ENCODE results near the gene CREB5.

CREB5 gene

GRCh38 chr7:28411876-28412662, at the start of gene CREB5:
Gene CREB5 (plus strand): TSS chr7:28412518. CDS start chr7:28412915, 397 bp downstream.
- Histone ChIP-seq H3K9me3 (no peaks in the 10 kb centered on the region), H3K4me3 (no peak within 1 kb of the TSS), H3K36me3 (replicated peaks) (no peaks in the 10 kb centered on the region), H3K27me3 (ENCODE audit: low read depth) (peaks cover 87% of the 10 kb centered on the region), H3K4me1 (no peaks in the 10 kb centered on the region; the same call in none of the 2 replicates)
- peak in 1 of 2 experiments; percentile 14 for DNase-seq (ENCODE audit: low spot score in 2 of 2)
- in situ Hi-C loops (cut with MboI; ENCODE audit: low sequenced_read_pairs), result no loop called here

GRCh38 chr7:28362812-28363211, 49.5 kb upstream of the CREB5 start:
- in situ Hi-C loops (cut with MboI; ENCODE audit: low sequenced_read_pairs), result no loop called here
- H3K4me3 ChIP-seq, result no peak overlapping the region
- DNase-seq (ENCODE audit: low spot score in 2 of 2), result no peak

GRCh38 chr7:28364082-28364481, 48.2 kb upstream of the CREB5 start:
- DNase-seq (ENCODE audit: low spot score in 2 of 2), result no peak
- H3K27me3 ChIP-seq (ENCODE audit: low read depth), result 0 out of 2 replicates have a peak, but pooled peaks cover 2% of the 10 kb centered on the region
- no peaks in the 10 kb centered on the region for H3K4me1 ChIP-seq
- H3K36me3 ChIP-seq (replicated peaks), result no peaks in the 10 kb centered on the region
- H3K9me3 ChIP-seq, result peaks cover 4% of the 10 kb centered on the region
- in situ Hi-C loops (cut with MboI; ENCODE audit: low sequenced_read_pairs), result no loop called here
- H3K4me3 ChIP-seq, result no peak overlapping the region

More at GRCh38 chr7:28362812-28363211, 49.5 kb upstream of the CREB5 start:
- 0 out of 2 replicates have a peak, but pooled peaks cover 2% of the 10 kb centered on the region for H3K27me3 ChIP-seq (ENCODE audit: low read depth)
- no peaks in the 10 kb centered on the region for H3K4me1 ChIP-seq
- peaks cover 4% of the 10 kb centered on the region for H3K9me3 ChIP-seq
- no peaks in the 10 kb centered on the region for H3K36me3 ChIP-seq (replicated peaks)

- no peaks in the 10 kb centered on the region for H3K27me3 ChIP-seq (ENCODE audit: low read depth)
- H3K36me3 ChIP-seq (replicated peaks), result no peaks in the 10 kb centered on the region
- in situ Hi-C loops (cut with MboI; ENCODE audit: low sequenced_read_pairs), result no loop called here
- no peak overlapping the region for H3K4me3 ChIP-seq
- no peaks in the 10 kb centered on the region for H3K9me3 ChIP-seq
- DNase-seq (ENCODE audit: low spot score in 2 of 2), result no peak
- no peaks in the 10 kb centered on the region for H3K4me1 ChIP-seq
Observed at GRCh38 chr7:28369523-28369922, 42.8 kb upstream of the CREB5 start.

- no peak overlapping the region for H3K4me3 ChIP-seq
- H3K9me3 ChIP-seq, result no peaks in the 10 kb centered on the region
- DNase-seq (ENCODE audit: low spot score in 2 of 2), result no peak
- no peaks in the 10 kb centered on the region; the same call in 1 of the 2 replicates for H3K27me3 ChIP-seq (ENCODE audit: low read depth)
- no peaks in the 10 kb centered on the region for H3K36me3 ChIP-seq (replicated peaks)
- H3K4me1 ChIP-seq, result no peaks in the 10 kb centered on the region
- in situ Hi-C loops (cut with MboI; ENCODE audit: low sequenced_read_pairs), result no loop called here
Observed at GRCh38 chr7:28371846-28372245, 40.5 kb upstream of the CREB5 start.

- H3K36me3 ChIP-seq (replicated peaks), result no peaks in the 10 kb centered on the region
- no peaks in the 10 kb centered on the region for H3K4me1 ChIP-seq
- peaks cover 6% of the 10 kb centered on the region for H3K27me3 ChIP-seq (ENCODE audit: low read depth)
- no peak overlapping the region for H3K4me3 ChIP-seq
- in situ Hi-C loops (cut with MboI; ENCODE audit: low sequenced_read_pairs), result no loop called here
- no peaks in the 10 kb centered on the region for H3K9me3 ChIP-seq
- no peak for DNase-seq (ENCODE audit: low spot score in 2 of 2)
Observed at GRCh38 chr7:28373990-28374389, 38.3 kb upstream of the CREB5 start.

- Histone ChIP-seq H3K4me3 (no peak overlapping the region), H3K4me1 (no peaks in the 10 kb centered on the region), H3K9me3 (no peaks in the 10 kb centered on the region), H3K36me3 (replicated peaks) (no peaks in the 10 kb centered on the region), H3K27me3 (ENCODE audit: low read depth) (peaks cover 16% of the 10 kb centered on the region)
- no peak for DNase-seq (ENCODE audit: low spot score in 2 of 2)
- in situ Hi-C loops (cut with MboI; ENCODE audit: low sequenced_read_pairs), result loop anchor here (25.0 kb wide), 1 partner anchor 487 kb away; no protein-coding TSS in a partner anchor
Observed at GRCh38 chr7:28375729-28376128, 36.6 kb upstream of the CREB5 start.

GRCh38 chr7:28376634-28377033, 35.7 kb upstream of the CREB5 start:
- Histone ChIP-seq H3K9me3 (no peaks in the 10 kb centered on the region), H3K4me3 (no peak overlapping the region), H3K4me1 (no peaks in the 10 kb centered on the region), H3K27me3 (ENCODE audit: low read depth) (peaks cover 16% of the 10 kb centered on the region), H3K36me3 (replicated peaks) (no peaks in the 10 kb centered on the region)
- DNase-seq (ENCODE audit: low spot score in 2 of 2), result no peak
- in situ Hi-C loops (cut with MboI; ENCODE audit: low sequenced_read_pairs), result loop anchor here (25.0 kb wide), 1 partner anchor 486 kb away; no protein-coding TSS in a partner anchor

- DNase-seq (ENCODE audit: low spot score in 2 of 2), result no peak
- Histone ChIP-seq H3K27me3 (ENCODE audit: low read depth) (peaks cover 16% of the 10 kb centered on the region), H3K4me1 (no peaks in the 10 kb centered on the region), H3K4me3 (no peak overlapping the region), H3K9me3 (no peaks in the 10 kb centered on the region), H3K36me3 (replicated peaks) (no peaks in the 10 kb centered on the region)
- in situ Hi-C loops (cut with MboI; ENCODE audit: low sequenced_read_pairs), result loop anchor here (25.0 kb wide), 1 partner anchor 484 kb away; no protein-coding TSS in a partner anchor
Observed at GRCh38 chr7:28378574-28379149, 33.7 kb upstream of the CREB5 start.

- Histone ChIP-seq H3K4me3 (no peak overlapping the region), H3K36me3 (replicated peaks) (no peaks in the 10 kb centered on the region), H3K4me1 (no peaks in the 10 kb centered on the region), H3K9me3 (no peaks in the 10 kb centered on the region), H3K27me3 (ENCODE audit: low read depth) (peaks cover 21% of the 10 kb centered on the region)
- no peak for DNase-seq (ENCODE audit: low spot score in 2 of 2)
- in situ Hi-C loops (cut with MboI; ENCODE audit: low sequenced_read_pairs), result loop anchor here (25.0 kb wide), 1 partner anchor 481 kb away; no protein-coding TSS in a partner anchor
Observed at GRCh38 chr7:28381466-28381865, 30.9 kb upstream of the CREB5 start.

GRCh38 chr7:28382144-28382543, 30.2 kb upstream of the CREB5 start:
- no peak overlapping the region for H3K4me3 ChIP-seq
- in situ Hi-C loops (cut with MboI; ENCODE audit: low sequenced_read_pairs), result loop anchor here (25.0 kb wide), 1 partner anchor 480 kb away; no protein-coding TSS in a partner anchor
- no peaks in the 10 kb centered on the region for H3K4me1 ChIP-seq
- H3K36me3 ChIP-seq (replicated peaks), result no peaks in the 10 kb centered on the region
- peaks cover 21% of the 10 kb centered on the region for H3K27me3 ChIP-seq (ENCODE audit: low read depth)
- no peaks in the 10 kb centered on the region for H3K9me3 ChIP-seq
- no peak for DNase-seq (ENCODE audit: low spot score in 2 of 2)

- DNase-seq (ENCODE audit: low spot score in 2 of 2), result peak in 1 of 2 experiments; percentile 7
- in situ Hi-C loops (cut with MboI; ENCODE audit: low sequenced_read_pairs), result loop anchor here (25.0 kb wide), 1 partner anchor 478 kb away; no protein-coding TSS in a partner anchor
- Histone ChIP-seq H3K4me1 (no peaks in the 10 kb centered on the region), H3K27me3 (ENCODE audit: low read depth) (peaks cover 28% of the 10 kb centered on the region), H3K4me3 (no peak overlapping the region), H3K36me3 (replicated peaks) (no peaks in the 10 kb centered on the region), H3K9me3 (no peaks in the 10 kb centered on the region)
Observed at GRCh38 chr7:28383975-28384374, 28.3 kb upstream of the CREB5 start.

- H3K27me3 ChIP-seq (ENCODE audit: low read depth), result peaks cover 34% of the 10 kb centered on the region
- H3K9me3 ChIP-seq, result no peaks in the 10 kb centered on the region
- no peak overlapping the region for H3K4me3 ChIP-seq
- no peaks in the 10 kb centered on the region; the same call in 1 of the 2 replicates for H3K4me1 ChIP-seq
- in situ Hi-C loops (cut with MboI; ENCODE audit: low sequenced_read_pairs), result loop anchor here (25.0 kb wide), 1 partner anchor 473 kb away; no protein-coding TSS in a partner anchor
- H3K36me3 ChIP-seq (replicated peaks), result no peaks in the 10 kb centered on the region
- DNase-seq (ENCODE audit: low spot score in 2 of 2), result peak; percentile 28 to 55
Observed at GRCh38 chr7:28389504-28390395, 22.6 kb upstream of the CREB5 start.
